ENCODE results near the gene BHLHA15.

BHLHA15 gene

GRCh38 chr7:98211221-98211675, at the start of gene BHLHA15:
BHLHA15 (plus strand) TSS chr7:98211439; CDS start chr7:98212310, 871 bp downstream.
- peak; percentile 73 for DNase-seq (ENCODE audit: low spot score)

- DNase-seq (ENCODE audit: low spot score), result no peak
Measured at GRCh38 chr7:98162758-98163157, 48.5 kb upstream of the BHLHA15 start.

- no peak for DNase-seq (ENCODE audit: low spot score)
Measured at GRCh38 chr7:98163269-98163668, 48.0 kb upstream of the BHLHA15 start.

GRCh38 chr7:98163704-98164494, 47.3 kb upstream of the BHLHA15 start:
- no peak for DNase-seq (ENCODE audit: low spot score)

- peak; percentile 25 for DNase-seq (ENCODE audit: low spot score)
Measured at GRCh38 chr7:98165827-98166667, 45.2 kb upstream of the BHLHA15 start.

GRCh38 chr7:98166668-98166970, 44.6 kb upstream of the BHLHA15 start:
- DNase-seq (ENCODE audit: low spot score), result no peak

- DNase-seq (ENCODE audit: low spot score), result no peak
Measured at GRCh38 chr7:98167653-98168052, 43.6 kb upstream of the BHLHA15 start.

GRCh38 chr7:98168181-98168903, 42.9 kb upstream of the BHLHA15 start:
- peak; percentile 82 for DNase-seq (ENCODE audit: low spot score)

GRCh38 chr7:98168904-98169621, 42.2 kb upstream of the BHLHA15 start:
- DNase-seq (ENCODE audit: low spot score), result no peak

GRCh38 chr7:98170966-98171365, 40.3 kb upstream of the BHLHA15 start:
- no peak for DNase-seq (ENCODE audit: low spot score)

GRCh38 chr7:98171449-98171848, 39.8 kb upstream of the BHLHA15 start:
- DNase-seq (ENCODE audit: low spot score), result no peak

- no peak for DNase-seq (ENCODE audit: low spot score)
Measured at GRCh38 chr7:98174334-98175259, 36.6 kb upstream of the BHLHA15 start.

- no peak for DNase-seq (ENCODE audit: low spot score)
Measured at GRCh38 chr7:98175260-98175940, 35.8 kb upstream of the BHLHA15 start.

- no peak for DNase-seq (ENCODE audit: low spot score)
Measured at GRCh38 chr7:98177553-98177952, 33.7 kb upstream of the BHLHA15 start.

- DNase-seq (ENCODE audit: low spot score), result no peak
Measured at GRCh38 chr7:98178321-98178720, 32.9 kb upstream of the BHLHA15 start.

- no peak for DNase-seq (ENCODE audit: low spot score)
Measured at GRCh38 chr7:98178762-98179490, 32.3 kb upstream of the BHLHA15 start.

- no peak for DNase-seq (ENCODE audit: low spot score)
Measured at GRCh38 chr7:98180751-98181150, 30.5 kb upstream of the BHLHA15 start.

- no peak for DNase-seq (ENCODE audit: low spot score)
Measured at GRCh38 chr7:98185101-98185500, 26.1 kb upstream of the BHLHA15 start.

GRCh38 chr7:98186452-98187137, 24.6 kb upstream of the BHLHA15 start:
- DNase-seq (ENCODE audit: low spot score), result peak; percentile 41
